SU-DHL-6 (cell line): Measurements from ENCODE around the gene HBEGF.
A peak's percentile ranks its signal among the peaks of the same experiment; 100 is the strongest.

Experiments
- EZH2phosphoT487 ChIP-seq: fragments of 200-600 bp; sonication (generic), shearing (Covaris generic); conservative IDR thresholded peaks from 2 replicates; pipeline ENCODE4 v1.6.1; 2018; ENCODE audit warnings: mild to moderate bottlenecking, antibody characterized with exemption, low read length, moderate library complexity, mixed read lengths
- TF ChIP-seq, protein P1 (sequence below): fragments of 200-600 bp; sonication (generic); IDR thresholded peaks from one replicate; pipeline ENCODE4 v1.5.1; 2017; ENCODE audit warnings: antibody characterized with exemption, mild to moderate bottlenecking, low read length, moderate library complexity; ENCODE audit not compliant: insufficient read depth, poor library complexity, severe bottlenecking

DNA sequence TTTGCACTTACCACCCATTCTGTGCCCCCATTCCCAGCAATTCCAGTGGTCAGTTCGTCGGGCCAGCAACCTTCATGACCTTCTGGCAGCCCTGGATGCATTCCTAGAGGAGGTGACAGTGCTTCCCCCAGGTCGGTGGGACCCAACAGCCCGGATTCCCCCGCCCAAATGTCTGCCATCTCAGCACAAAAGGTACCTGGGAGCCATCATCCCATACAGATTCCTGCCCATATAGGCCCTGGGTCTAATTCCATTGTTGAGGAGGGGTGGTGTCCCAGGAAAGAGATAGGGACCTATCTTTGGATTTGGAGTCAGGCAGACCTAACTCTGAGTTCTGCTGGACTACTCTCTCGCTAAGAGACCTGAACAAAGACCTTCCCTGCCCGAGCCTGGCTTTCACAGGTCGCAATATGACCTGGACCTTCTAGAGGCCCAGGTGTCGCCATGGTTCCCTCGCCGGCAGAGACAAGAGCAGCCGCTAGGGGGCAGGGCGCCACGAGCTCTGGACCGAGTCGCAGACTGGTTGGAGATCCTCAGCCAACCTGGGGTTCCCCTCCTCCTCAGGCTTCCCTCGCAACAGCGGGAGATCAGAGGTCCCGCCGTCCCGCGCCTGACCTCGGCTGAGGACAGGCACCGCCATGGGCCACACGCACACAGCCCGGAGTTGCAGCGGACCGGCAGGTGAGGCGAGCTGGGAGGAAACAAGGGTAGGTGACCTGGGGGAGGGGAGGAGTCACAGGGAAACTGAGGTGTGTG is 16.6 kb upstream of the HBEGF start:
- TF ChIP-seq, protein P1, sequence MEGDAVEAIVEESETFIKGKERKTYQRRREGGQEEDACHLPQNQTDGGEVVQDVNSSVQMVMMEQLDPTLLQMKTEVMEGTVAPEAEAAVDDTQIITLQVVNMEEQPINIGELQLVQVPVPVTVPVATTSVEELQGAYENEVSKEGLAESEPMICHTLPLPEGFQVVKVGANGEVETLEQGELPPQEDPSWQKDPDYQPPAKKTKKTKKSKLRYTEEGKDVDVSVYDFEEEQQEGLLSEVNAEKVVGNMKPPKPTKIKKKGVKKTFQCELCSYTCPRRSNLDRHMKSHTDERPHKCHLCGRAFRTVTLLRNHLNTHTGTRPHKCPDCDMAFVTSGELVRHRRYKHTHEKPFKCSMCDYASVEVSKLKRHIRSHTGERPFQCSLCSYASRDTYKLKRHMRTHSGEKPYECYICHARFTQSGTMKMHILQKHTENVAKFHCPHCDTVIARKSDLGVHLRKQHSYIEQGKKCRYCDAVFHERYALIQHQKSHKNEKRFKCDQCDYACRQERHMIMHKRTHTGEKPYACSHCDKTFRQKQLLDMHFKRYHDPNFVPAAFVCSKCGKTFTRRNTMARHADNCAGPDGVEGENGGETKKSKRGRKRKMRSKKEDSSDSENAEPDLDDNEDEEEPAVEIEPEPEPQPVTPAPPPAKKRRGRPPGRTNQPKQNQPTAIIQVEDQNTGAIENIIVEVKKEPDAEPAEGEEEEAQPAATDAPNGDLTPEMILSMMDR, result peak; percentile 96
- no peak for TF ChIP-seq EZH2phosphoT487
